OCI-M2 (cell line): Measurements from ENCODE around the gene NOS3.

Experiments used
- DNase-seq: peaks from one replicate; lab custom pipeline; 2025; ENCODE audit not compliant: unreplicated experiment; lab: John Stamatoyannopoulos, UW

The NOS3 gene

GRCh38 chr7:150979713-150980390 is 11.0 kb upstream of the NOS3 start:
- DNase-seq, result no peak

GRCh38 chr7:150980663-150981062 is 10.2 kb upstream of the NOS3 start:
- no peak for DNase-seq

GRCh38 chr7:150981644-150982043 is 9.2 kb upstream of the NOS3 start:
- DNase-seq, result no peak

GRCh38 chr7:150982351-150982750 is 8.5 kb upstream of the NOS3 start:
- no peak for DNase-seq

- no peak for DNase-seq
These were observed 6.9 kb upstream of the NOS3 start for GRCh38 chr7:150983893-150984368.

- DNase-seq, result peak; percentile 46
These were observed 4.7 kb upstream of the NOS3 start for GRCh38 chr7:150986099-150986512.

- no peak for DNase-seq
These were observed 4.3 kb upstream of the NOS3 start for GRCh38 chr7:150986556-150986955.

GRCh38 chr7:150988230-150989226 is 2.3 kb upstream of the NOS3 start:
- no peak for DNase-seq

- DNase-seq, result no peak
These were observed 1.4 kb upstream of the NOS3 start for GRCh38 chr7:150989456-150989855.

- DNase-seq, result no peak
These were observed 1.3 kb downstream of the NOS3 start for GRCh38 chr7:150992051-150992640.

- DNase-seq, result no peak
These were observed 2.1 kb downstream of the NOS3 start for GRCh38 chr7:150992833-150993302.

GRCh38 chr7:150993511-150993910 is 2.7 kb downstream of the NOS3 start:
- no peak for DNase-seq

- DNase-seq, result no peak
These were observed 3.5 kb downstream of the NOS3 start for GRCh38 chr7:150994141-150994837.

GRCh38 chr7:150994838-150995510 is 4.2 kb downstream of the NOS3 start:
- DNase-seq, result no peak

GRCh38 chr7:150996376-150997074 is 5.7 kb downstream of the NOS3 start:
- no peak for DNase-seq

- DNase-seq, result no peak
These were observed 6.3 kb downstream of the NOS3 start for GRCh38 chr7:150997075-150997511.

GRCh38 chr7:150997817-150998216 is 7.0 kb downstream of the NOS3 start:
- no peak for DNase-seq

GRCh38 chr7:150998341-150998740 is 7.5 kb downstream of the NOS3 start:
- no peak for DNase-seq

GRCh38 chr7:150999001-150999400 is 8.2 kb downstream of the NOS3 start:
- DNase-seq, result no peak
